ENCODE data around the gene LAIR1.
A peak's percentile ranks its signal among the peaks of the same experiment; 100 is the strongest.
"Not testable (repeated sequence)": the region's sequence is repeated elsewhere in the genome, so short reads cannot be mapped to it uniquely, and the experiment has no call there.

LAIR1 gene

GRCh38 chr19:54325631-54326030 lies 39.1 kb downstream of the LAIR1 start:
- peak overlapping the region in 6 of 11 experiments; percentile 17 to 53 (median 40); a peak in 10 of 22 replicates for H3K9ac ChIP-seq
- H3K9me3 ChIP-seq (replicated peaks in 1 of 11): peaks cover 15 to 35% (median 28%) of the 10 kb centered on the region in 11 experiments; a peak in 19 of 22 replicates
- peak overlapping the region; percentile 22 to 72 (median 55) for H3K4me2 ChIP-seq
- no peaks in the 10 kb centered on the region for H3K27me3 ChIP-seq
- H4K20me1 ChIP-seq: no peaks in the 10 kb centered on the region
- no peak overlapping the region for H3K4me3 ChIP-seq
- H3K36me3 ChIP-seq: no peaks in the 10 kb centered on the region
- H3K27ac ChIP-seq: peak overlapping the region in 10 of 11 experiments; percentile 34 to 73 (median 56); a peak in 16 of 22 replicates
- peaks cover 24 to 47% (median 38%) of the 10 kb centered on the region in 10 experiments for H3K4me1 ChIP-seq
- no peak for TF ChIP-seq Cebpa-rat (IDR thresholded peaks at IDR 0.05)

GRCh38 chr19:54325194-54325621 lies 39.5 kb downstream of the LAIR1 start:
- no peak for TF ChIP-seq Cebpa-rat (IDR thresholded peaks at IDR 0.05)
- Histone ChIP-seq H4K20me1 (no peaks in the 10 kb centered on the region), H3K9ac (peak overlapping the region in 6 of 11 experiments; percentile 17 to 53 (median 40); a peak in 10 of 22 replicates), H3K27ac (peak overlapping the region in 10 of 11 experiments; percentile 34 to 73 (median 56); a peak in 16 of 22 replicates), H3K36me3 (no peaks in the 10 kb centered on the region), H3K4me2 (peak overlapping the region; percentile 22 to 72 (median 55)), H3K4me1 (peaks cover 28 to 47% (median 40%) of the 10 kb centered on the region in 10 experiments), H3K9me3 (replicated peaks in 1 of 11) (peaks cover 15 to 35% (median 30%) of the 10 kb centered on the region in 11 experiments; a peak in 19 of 22 replicates), H3K27me3 (no peaks in the 10 kb centered on the region), H3K4me3 (no peak overlapping the region)

- H3K9ac ChIP-seq: no peak overlapping the region
- TF ChIP-seq Cebpa-rat (IDR thresholded peaks at IDR 0.05): no peak
- H3K27ac ChIP-seq: no peak overlapping the region
- no peaks in the 10 kb centered on the region for H4K20me1 ChIP-seq
- H3K4me3 ChIP-seq: no peak overlapping the region
- peaks cover 15 to 36% (median 29%) of the 10 kb centered on the region in 11 experiments; a peak in 19 of 22 replicates for H3K9me3 ChIP-seq (replicated peaks in 1 of 11)
- no peak overlapping the region for H3K4me2 ChIP-seq
- H3K36me3 ChIP-seq: no peaks in the 10 kb centered on the region
- peaks cover 27 to 50% (median 39%) of the 10 kb centered on the region in 10 experiments for H3K4me1 ChIP-seq
- H3K27me3 ChIP-seq: no peaks in the 10 kb centered on the region
These were observed 40.7 kb downstream of the LAIR1 start for GRCh38 chr19:54324071-54324470.

DNA sequence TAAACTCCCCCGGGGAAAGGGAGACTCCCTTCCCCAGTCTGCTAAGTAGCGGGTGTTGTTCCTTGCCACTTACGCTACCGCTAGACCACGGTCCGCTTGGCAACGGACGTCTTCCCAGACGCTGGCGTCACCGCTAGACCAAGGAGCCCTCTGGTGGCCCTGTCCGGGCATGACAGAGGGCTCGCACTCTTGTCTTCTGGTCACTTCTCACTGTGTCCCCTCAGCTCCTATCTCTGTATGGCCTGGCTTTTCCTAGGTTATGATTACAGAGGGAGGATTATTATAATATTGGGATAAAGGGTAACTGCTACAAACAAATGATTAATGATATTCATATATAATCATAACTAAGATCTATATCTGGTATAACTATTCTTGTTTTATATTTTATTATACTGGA lies 41.8 kb downstream of the LAIR1 start:
- H3K9ac ChIP-seq, H3K27ac ChIP-seq, H3K4me2 ChIP-seq, H4K20me1 ChIP-seq, H3K36me3 ChIP-seq, H3K27me3 ChIP-seq, H3K4me3 ChIP-seq: not testable (repeated sequence)
- H3K4me1 ChIP-seq: peaks cover 19 to 61% (median 48%) of the 10 kb centered on the region in 10 experiments
- peaks cover 7 to 27% (median 18%) of the 10 kb centered on the region in 11 experiments; a peak in 19 of 22 replicates for H3K9me3 ChIP-seq (replicated peaks in 1 of 11)

GRCh38 chr19:54322295-54322694 lies 42.4 kb downstream of the LAIR1 start:
- not testable (repeated sequence) for H3K4me3 ChIP-seq, H4K20me1 ChIP-seq, H3K4me2 ChIP-seq, H3K27me3 ChIP-seq, H3K9ac ChIP-seq, H3K27ac ChIP-seq, H3K36me3 ChIP-seq
- Histone ChIP-seq H3K4me1 (peaks cover 19 to 66% (median 50%) of the 10 kb centered on the region in 10 experiments), H3K9me3 (replicated peaks in 1 of 11) (peaks cover 6 to 27% (median 16%) of the 10 kb centered on the region in 11 experiments; a peak in 19 of 22 replicates)

DNA sequence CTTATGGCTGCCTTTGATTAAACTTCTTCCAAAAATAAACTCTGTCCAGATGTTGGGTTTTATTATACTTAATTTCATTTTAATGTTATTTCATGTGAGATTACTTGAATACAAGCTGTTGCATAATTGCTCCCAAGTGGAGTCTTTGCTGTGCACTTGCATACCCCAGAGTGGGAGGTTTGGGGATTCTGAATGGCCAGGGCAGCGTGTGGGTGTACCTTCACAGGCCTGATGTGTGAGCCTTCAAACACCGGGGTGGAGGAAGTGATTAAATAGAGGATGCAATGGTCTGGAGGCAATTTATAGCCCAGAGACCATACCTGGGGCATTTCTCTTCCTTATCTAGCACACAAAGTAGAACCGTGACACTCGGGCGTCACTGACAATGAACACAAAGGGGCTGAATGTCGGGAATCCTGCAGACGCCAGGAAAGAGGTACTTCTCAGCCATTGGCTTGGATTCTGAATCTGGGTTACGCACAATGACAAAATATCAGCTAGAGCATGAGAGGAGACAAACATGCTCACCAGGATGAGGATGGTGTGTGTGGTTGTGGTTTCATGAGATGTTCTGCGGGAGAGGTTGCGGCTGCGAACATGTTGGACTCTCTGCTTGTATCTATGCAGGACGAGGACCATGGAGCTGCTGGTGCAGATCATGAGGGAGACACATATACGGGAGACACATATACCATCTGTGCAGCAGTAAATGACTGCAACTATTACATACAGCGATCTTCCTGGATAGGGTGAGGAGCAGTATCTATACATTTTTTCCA lies 44.6 kb downstream of the LAIR1 start:
- H3K9me3 ChIP-seq (replicated peaks in 1 of 11): peaks cover 6 to 27% (median 16%) of the 10 kb centered on the region in 11 experiments; a peak in 19 of 22 replicates
- H4K20me1 ChIP-seq: no peaks in the 10 kb centered on the region
- no peaks in the 10 kb centered on the region for H3K36me3 ChIP-seq
- TF ChIP-seq Cebpa-rat (IDR thresholded peaks at IDR 0.05): no peak
- H3K9ac ChIP-seq: no peak overlapping the region
- no peak overlapping the region for H3K27ac ChIP-seq
- H3K4me1 ChIP-seq: peaks cover 9 to 61% (median 44%) of the 10 kb centered on the region in 10 experiments
- no peaks in the 10 kb centered on the region for H3K27me3 ChIP-seq
- peak overlapping the region in 6 of 11 experiments; percentile 24 to 87 (median 54); a peak in 10 of 22 replicates for H3K4me2 ChIP-seq
- no peak overlapping the region for H3K4me3 ChIP-seq

GRCh38 chr19:54319049-54319448 lies 45.7 kb downstream of the LAIR1 start:
- H4K20me1 ChIP-seq: no peaks in the 10 kb centered on the region
- peak overlapping the region in 9 of 11 experiments; percentile 6 to 77 (median 54); a peak in 13 of 22 replicates for H3K27ac ChIP-seq
- peaks cover 6 to 27% (median 16%) of the 10 kb centered on the region in 11 experiments; a peak in 19 of 22 replicates for H3K9me3 ChIP-seq (replicated peaks in 1 of 11)
- peak in 10 of 11 experiments; percentile 41 to 94 (median 72); a peak in 16 of 22 replicates for TF ChIP-seq Cebpa-rat (IDR thresholded peaks at IDR 0.05)
- no peaks in the 10 kb centered on the region for H3K27me3 ChIP-seq
- peak overlapping the region in 1 of 10 experiments; percentile 31; a peak in 1 of 20 replicates for H3K4me3 ChIP-seq
- peak overlapping the region; percentile 1 to 87 (median 61); a peak in 19 of 22 replicates for H3K4me2 ChIP-seq
- peaks cover 9 to 55% (median 43%) of the 10 kb centered on the region in 10 experiments; a peak in 19 of 20 replicates for H3K4me1 ChIP-seq
- peak overlapping the region in 6 of 11 experiments; percentile 14 to 62 (median 50); a peak in 10 of 22 replicates for H3K9ac ChIP-seq
- no peaks in the 10 kb centered on the region for H3K36me3 ChIP-seq

GRCh38 chr19:54317965-54318240 lies 46.8 kb downstream of the LAIR1 start:
- Histone ChIP-seq H3K36me3 (no peaks in the 10 kb centered on the region), H3K27me3 (no peaks in the 10 kb centered on the region), H3K4me1 (peaks cover 13 to 66% (median 52%) of the 10 kb centered on the region in 10 experiments), H3K4me2 (peak overlapping the region in 6 of 11 experiments; percentile 53 to 87 (median 78); a peak in 11 of 22 replicates), H3K9me3 (replicated peaks in 1 of 11) (peaks cover 6 to 27% (median 16%) of the 10 kb centered on the region in 11 experiments; a peak in 19 of 22 replicates), H4K20me1 (no peaks in the 10 kb centered on the region), H3K4me3 (no peak overlapping the region), H3K9ac (no peak overlapping the region; a peak in 2 of 22 replicates), H3K27ac (peak overlapping the region in 8 of 11 experiments; percentile 1 to 77 (median 35); a peak in 12 of 22 replicates)
- TF ChIP-seq Cebpa-rat (IDR thresholded peaks at IDR 0.05): no peak

Data from BLaER1 treated with 17β-estradiol and CSF1 and Interleukin-3, amounts not matched to agents 10 nM and 100 nM (cell line).